Ramos (cell line): Measurements from ENCODE around the gene ENO4.

Experiments used
- in situ Hi-C: fragments of 300-500 bp; cut with MboI; formaldehyde crosslinking; loops from one replicate; pipeline ENCODE4 v1.14.3; 2022; ENCODE audit warnings: low sequenced_read_pairs; ENCODE audit not compliant: unreplicated experiment

Gene ENO4

DNA sequence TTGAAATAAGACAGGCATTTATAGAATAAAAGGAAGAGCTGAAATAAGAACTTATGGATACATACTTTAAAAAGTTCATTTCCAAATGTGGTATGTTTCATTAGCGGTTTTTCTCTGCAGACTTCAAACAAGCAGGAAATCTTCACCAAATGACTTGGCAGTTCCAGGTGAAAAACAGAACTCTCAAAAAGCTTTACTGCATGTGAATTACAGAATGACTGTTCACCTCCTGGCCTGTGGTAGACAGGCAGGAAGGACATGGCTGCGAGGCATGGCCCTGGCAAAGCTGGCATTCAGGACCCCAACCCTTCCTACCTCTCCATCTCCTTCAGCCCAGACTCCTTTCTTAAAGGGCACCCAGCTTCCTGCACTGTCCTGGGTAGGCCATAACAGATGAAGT lies 21.2 kb upstream of the ENO4 start:
- in situ Hi-C loops, result no loop called here

DNA sequence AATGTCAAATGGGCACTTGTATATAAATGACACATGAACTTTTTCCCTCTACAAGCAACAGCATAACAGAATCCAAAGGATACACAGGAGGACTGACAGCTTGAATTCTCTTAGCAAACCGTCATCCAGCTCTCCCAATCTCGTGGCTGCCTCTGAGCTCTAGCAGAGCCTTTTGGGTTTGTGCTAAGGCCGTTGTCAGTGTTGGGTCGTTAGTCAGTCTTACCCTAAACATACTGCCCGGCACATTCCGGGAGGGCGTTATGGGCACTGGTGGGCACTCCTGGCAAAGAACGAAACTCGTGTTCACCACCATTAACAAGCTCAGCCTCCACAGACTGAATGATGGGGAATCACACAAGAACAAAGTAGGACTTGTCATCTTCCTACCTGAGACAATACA lies 19.6 kb upstream of the ENO4 start:
- in situ Hi-C loops, result no loop called here

DNA sequence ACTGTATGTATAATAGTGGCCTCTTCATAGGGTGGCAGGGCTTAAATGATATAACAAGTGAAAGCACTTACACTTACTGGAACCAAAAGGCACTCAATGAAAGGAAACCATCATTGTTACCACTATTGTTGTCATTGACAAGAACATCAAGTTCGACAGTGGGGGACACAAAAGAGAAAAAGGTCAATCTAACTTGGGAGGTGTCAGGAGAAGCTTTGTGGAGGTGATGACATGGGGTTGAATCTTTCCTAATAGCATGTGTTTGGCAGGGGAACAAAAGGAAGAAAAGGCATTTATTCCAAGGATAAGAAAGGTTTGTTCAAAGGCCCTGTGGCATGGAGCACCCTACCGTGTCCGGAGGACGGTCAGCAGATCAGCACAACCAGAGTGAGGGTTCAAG lies 18.2 kb upstream of the ENO4 start:
- in situ Hi-C loops, result no loop called here

DNA sequence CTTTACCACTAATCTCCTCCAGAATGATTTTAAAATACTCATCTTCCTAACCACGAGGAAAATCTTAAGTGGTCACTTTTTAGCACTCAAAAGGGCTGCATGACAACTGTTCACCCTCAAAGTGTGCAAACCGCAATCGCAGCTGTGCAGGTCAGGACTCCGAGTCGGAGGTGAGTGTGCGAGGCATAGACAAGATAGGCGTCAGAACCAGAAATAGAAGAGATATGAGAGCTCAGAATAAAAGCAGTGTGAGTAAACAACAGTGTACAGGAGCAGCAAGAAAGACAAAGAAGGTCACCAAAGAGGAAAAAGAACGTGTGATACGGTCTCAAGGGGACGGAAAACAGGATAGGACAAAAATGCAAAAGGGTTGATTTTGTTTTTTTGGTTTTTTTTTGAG lies 17.5 kb upstream of the ENO4 start:
- in situ Hi-C loops, result no loop called here

DNA sequence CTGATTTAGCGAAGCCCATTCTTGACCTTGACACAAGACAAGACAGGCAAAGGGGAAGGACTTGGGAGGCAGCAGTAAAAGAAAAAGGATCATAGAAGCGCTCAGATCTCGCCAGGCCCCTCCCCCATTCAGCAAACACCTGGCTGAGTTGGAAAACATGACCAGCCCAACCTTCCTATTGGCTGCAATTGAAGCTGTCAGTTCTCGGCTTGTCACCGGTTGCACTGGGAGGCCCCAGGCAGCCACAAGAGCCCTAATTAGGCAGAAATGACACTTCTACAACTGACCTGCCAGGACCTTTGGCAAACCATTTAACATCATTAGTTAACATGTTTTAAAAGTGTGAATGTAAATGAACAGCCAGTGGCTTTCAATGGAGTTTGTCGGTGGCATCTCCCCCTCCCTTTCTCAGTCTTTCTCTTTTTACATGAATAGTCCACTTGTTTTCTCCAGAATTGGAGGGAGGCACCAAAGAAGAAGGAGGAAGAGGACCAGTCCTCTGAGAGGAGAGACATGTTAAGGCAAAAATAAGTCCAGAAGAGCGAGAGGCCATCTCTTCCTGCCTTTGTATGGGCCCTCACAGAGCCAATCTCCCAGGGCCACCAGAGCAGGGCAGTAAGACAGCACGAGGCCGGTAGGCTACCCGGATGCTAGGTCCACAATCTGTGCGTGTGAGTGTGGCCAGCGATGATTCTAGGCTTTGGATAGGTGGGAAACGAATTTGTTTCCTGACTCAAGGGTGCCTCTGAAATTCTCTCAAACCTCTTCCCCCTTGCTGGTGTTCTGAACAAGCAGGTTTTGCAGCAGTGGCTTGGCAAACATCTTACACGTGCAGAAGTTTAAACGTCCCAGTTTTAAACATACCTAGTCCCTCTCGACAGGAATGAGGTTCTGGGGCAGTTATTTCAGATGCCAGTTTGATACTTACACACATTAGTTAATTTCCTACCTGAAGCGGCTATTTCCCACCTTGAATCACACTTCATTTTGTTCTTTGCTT lies 15.0 kb upstream of the ENO4 start:
- in situ Hi-C loops, result no loop called here

DNA sequence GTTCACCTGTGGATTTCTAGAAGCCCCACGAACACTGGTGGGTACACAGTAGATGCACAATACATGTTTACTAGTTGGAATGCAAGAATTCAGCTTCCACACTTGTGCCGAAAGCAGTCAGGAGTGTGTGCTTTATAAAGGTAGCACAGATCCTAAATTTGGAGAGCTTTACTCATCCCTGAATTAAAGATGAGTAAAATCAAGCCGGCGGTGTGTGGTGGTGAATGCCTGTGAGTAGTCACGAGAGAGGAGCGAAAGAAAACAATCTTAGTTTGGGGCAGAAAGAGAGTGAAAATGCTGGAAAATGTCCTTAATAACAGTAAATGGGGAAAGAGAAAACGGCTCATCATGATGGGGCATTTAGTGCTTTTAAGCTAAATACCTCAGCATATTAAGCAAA lies 13.6 kb upstream of the ENO4 start:
- in situ Hi-C loops, result no loop called here

DNA sequence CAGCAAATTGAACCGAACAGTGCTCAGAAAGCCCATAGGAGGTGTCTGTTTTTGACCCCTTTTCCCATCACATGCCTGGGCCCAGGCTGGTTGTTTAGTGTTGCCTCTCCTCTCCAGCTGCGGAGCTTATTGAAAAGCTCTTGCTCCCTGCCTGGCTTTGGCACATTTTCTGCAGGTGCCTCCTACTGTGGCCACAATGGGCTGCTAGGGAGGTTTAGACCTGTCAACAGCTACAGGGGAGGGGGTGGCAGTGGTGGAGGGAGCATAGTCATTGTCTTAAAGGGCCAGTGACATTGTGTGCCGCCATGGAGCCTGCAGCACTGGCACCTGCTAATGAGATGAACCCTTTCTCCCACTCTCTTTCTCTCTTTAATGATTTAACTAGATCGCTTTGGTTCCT lies 13.2 kb upstream of the ENO4 start:
- in situ Hi-C loops, result no loop called here

DNA sequence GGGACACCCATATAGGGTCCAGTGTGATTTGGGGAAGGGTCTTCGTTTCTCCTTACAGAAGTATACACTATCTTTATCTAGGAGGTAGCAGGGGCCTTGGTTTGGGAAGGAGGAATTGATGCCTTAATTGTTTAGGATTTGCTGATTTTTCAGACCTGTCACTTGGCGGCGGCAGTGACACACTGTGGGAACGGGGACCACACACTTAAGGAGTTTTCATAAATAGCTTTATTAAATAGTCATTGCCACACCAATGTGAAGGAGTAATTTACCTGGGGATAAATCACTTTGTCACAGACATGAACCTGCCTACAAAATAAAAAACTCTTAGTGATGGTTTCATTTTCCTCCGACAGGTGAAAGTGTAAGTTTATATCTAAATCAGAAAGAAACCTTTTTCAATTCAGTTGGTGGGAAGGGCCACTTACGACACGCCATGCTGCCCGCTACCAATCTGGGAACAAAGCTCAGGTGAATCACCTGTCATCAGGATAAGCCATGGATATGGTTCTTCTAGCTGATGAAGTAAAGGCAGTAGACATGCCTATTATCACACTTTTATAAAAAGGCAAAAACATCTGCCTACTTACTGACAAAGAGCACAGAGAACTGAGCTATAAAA lies 12.3 kb upstream of the ENO4 start:
- in situ Hi-C loops, result no loop called here

DNA sequence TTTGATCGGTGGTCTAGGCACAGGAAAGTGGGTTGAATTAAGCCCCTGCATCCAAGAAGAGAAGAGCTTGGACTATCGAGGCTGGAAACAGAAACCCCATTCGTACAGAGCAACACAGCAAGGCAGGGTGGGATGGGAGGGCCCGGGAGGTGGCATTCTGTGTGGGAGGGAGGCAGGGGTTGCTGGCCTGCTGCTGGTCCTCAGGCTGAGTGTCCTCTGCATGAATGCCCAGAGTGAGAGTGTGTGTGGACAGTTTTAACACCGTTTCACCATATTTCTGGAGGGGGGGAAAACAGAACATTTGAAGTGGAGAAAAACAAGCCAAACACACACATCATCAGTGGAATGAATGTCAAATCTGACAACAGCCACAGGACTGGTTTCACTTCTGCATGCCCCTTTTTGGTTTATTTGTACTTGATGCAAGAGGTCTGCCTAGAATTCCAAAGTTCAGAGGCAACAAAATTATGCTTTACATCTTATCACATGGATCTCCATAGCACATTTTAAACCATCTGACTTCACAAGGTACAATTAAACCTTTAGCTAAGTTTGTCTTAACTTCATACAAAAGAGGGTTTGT lies 11.1 kb upstream of the ENO4 start:
- in situ Hi-C loops, result no loop called here

DNA sequence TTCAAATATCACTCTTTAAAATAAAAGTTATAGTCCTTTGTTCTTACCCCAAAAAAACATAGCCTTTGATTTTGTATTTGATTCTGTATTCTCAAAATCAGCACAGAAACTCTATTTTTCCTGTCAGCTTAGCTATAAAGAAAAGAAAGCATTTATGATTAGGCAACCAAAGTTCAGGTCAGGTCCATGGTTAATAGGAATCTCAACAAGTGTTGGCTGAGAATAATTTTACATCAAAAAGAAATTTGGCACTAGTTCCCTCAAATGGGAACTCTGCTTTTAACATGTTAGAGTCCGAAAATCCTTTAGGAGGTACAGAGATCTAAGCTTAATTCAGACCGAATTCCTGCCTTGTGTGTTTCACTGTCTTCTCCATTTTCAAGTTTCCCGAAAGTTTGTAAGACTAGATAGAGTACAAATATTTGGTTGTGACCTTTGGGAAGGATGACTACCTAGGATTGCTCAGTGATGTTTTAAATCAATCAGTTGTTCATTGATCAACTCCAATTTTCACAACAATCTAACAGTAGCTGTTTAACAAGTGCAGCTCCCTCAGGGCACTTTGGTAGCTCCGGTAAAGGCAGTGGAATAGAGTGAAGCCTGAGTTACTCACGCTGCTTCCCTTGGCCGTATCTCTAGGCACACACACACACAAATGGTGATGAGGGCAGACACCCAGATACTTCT lies 8.8 kb upstream of the ENO4 start:
- in situ Hi-C loops, result no loop called here

DNA sequence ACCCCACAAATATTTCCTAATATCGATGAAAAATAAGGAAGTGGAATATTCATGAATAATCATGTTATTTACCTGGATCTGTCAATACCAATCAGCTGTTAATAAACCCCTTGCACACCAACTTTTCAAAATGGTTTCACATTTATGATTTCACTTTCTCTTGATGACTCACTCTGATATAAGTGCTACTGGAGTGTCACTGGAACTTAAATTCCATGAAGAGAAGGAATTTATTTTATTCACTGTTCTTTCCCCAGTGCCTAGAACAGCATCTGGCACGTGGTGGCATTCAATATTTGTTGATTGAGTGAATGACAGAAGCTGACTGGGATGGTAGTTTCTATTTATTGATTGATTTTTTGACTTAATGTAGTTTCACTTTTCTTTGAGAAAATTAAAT lies 3.5 kb upstream of the ENO4 start:
- in situ Hi-C loops, result no loop called here

DNA sequence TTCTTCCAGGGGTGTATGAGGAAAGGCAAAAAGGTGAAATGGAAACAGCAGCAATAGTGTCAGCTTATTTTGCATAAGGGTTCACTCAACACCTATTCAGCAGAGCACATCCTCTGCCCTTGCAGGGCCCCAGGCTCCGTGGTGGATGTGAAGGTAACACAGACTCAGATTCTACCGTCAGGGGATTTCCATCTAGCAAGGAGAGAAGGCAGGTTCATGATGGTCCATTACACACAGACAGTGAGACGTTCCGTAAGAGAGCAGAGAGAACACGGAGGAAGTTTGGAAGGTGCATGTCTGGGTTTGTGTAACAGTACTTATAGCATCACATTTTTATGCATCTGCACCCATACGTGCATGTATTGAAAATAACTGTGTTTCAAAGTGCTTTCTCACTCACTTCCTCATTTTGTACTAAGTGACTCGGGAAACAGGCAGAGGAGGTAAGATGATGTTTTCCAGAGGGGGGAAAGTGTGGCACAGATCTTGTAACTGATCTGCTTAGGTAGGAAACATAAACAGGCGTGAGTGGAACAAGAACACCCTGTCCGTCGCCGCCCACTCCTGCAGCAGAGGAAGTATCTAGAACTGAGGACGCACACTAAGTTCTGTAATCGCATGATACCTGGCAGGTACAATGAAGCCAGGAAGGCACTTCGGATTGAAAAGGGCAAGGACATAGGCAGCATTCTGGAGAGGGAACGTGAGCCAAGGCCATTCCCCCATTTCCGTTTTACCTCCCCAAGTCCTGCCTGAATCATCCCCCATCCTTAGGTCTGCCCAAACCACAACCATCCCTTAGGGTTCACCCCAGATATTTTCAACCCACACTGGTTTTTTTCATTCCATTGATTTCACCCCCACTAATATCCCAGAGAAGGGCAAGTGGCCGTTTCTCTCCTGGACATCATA lies 1.0 kb upstream of the ENO4 start:
- in situ Hi-C loops, result no loop called here

DNA sequence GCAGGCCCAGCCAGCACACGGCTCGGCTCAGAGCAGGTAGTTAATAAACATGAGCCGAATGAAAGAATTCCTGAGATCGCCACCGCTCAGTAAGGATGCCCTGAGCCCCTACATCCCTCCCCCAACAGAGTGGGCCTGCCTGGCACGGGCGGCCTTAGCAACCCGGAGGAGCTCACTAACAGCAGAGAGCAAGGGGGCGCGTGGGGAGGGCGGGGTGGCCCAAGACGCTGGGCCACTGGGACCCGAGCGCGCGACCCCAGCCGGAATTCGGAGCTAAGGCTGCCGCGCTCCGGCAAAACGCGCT lies 403 bp upstream of the ENO4 start:
- in situ Hi-C loops, result no loop called here

DNA sequence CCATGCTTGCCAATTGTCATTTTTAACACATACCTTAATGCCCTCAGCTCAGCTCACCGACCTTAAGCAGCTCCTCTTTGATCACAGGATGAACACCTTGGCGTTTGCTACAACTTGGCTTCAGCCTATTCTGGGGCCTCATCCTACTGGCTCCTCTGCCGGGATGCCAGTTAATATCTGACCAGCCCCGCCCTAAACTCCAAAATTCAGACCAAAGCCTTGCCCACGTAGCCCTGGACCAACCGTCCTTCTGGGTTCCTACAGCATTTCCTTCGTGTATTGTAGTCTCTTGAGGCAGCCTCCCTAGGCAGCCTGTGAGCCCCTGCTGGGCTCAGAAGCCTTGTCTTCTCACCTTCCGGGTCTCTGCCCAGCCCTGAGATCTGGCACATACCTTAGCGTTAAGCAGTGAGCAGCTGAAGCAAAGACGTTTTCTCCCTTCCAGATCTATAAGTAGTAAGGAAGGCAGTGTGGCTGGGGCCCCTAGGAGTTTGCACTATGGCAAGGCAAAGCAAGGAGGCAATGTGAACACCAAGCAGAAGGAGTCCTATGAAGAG lies 836 bp downstream of the ENO4 start:
- in situ Hi-C loops, result no loop called here

DNA sequence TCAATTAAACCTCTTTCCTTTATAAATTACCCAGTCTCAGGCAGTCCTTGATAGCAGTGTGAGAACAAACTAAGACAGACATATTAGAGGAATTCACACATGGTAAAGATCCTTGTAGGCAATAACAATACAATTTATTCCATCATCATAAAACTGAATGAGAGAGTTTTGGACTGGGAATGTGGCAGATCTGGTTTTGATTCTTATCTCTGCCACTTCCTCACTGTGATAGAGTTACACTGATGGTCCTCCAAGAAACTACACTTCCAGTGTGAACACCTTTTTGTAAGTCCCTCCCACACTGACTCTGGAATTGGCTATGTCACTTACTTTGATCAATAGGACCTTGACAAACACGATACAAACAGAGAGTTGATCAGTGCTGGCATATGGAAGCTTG lies 2.9 kb downstream of the ENO4 start:
- in situ Hi-C loops, result no loop called here

DNA sequence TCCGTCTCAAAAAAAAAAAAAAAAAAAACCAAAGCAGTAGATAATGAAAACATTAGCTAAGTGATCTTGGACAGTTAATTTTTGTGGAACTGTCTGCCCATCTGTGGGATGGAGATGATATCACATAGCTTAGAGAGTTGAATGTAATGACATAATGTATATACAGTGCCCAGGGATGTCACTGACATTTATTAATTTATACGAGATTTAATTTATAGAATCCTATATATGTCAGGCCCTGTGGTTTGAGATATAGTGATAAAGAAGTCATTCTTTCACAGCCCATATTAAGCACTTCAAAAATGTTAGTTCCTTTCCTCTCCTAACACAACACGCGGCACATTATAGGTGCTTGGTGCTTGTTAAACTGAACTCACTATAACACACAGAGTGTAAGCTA lies 4.0 kb downstream of the ENO4 start:
- in situ Hi-C loops, result no loop called here

DNA sequence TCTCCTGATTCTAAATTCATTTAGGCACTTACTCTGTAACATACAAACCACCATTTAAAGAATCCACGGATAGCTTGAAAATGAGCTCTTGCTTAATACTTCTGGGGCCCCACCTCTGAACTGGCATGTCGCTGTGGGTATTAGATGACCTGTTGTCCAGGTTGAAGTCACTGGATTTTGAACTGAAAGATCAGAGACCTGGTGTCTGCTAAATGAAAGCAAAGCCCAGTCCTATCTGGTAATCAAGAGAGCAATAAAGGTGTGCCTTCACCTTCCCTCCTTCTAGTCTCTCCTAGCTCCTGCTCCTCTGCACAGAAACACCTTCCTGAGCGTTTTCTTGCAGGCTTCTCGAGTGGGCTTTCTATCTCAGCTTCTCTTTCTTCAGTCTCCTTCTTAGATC lies 4.4 kb downstream of the ENO4 start:
- in situ Hi-C loops, result no loop called here

DNA sequence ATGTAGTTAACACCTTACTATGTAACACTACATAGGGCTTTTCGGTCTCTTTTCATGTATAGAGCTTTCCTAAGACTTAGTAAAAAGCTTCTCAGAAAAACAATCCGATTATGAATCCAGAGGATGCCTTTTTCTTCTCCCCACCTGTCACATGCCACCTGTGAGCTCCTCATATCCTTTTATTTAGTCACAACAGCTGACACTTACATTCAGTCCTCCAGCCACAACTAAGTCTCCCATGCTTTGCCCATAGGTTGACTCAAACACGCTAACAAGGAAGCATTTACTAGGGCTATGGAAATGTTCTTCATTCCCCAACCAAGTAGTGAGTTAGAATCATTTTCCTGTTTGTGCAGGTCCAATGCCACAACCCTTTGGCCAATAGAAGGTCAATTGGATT lies 7.9 kb downstream of the ENO4 start:
- in situ Hi-C loops, result no loop called here

DNA sequence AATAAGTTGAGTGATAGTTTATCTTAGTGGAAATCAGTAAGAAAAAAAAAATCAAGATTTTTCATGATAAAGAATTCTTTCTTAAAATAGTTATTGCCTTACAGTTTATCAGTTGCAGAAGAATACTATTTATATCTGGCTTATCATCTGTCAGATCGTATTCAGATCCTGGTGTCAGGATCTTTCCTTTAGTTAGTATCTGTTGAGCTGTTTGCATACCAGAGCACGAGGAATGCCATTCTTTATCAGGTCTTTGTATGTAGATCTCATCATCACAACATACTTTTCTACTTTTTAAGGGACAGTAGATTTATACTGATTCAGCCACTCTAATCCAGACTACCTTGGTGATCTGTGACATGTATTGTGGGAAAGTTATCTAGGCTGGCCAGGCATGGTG lies 12.5 kb downstream of the ENO4 start:
- in situ Hi-C loops, result no loop called here

DNA sequence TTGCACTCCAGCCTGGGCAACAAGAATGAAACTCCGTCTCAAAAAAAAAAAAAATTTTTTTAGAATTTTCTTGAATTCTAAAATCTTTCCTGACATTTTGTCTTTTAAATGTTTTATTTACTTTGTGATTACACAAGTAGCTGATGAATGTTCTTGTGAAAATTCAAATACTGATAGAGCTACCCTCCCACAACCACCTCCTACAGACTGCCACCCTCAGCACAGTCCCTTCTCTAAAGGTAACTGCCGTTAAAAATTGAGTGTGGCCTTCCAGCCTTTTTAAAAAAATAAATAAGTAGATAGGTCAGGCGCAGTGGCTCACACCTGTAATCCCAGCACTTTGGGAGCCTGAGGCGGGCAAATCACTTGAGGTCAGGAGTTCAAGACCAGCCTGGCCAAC lies 15.1 kb downstream of the ENO4 start:
- in situ Hi-C loops, result no loop called here
